A549 (cell line): ENCODE data around the gene DAGLB.

Experiments used
- CEBPB ChIP-seq, 2 experiments: fragments of >200 bp in 1 of 2; sonication (Bioruptor Twin) in 1 of 2; formaldehyde crosslinking in 1 of 2; IDR thresholded peaks; 2 replicates each; pipeline ENCODE4 v1.6.1; 2012 to 2016
- CHD4 ChIP-seq: fragments of 200-600 bp; sonication (generic); IDR thresholded peaks from 2 replicates; pipeline ENCODE4 v1.6.1; 2016; ENCODE audit warnings: antibody characterized with exemption, mild to moderate bottlenecking, borderline replicate concordance
- ESRRA ChIP-seq: fragments of 150-350 bp; IDR thresholded peaks from 2 replicates; pipeline ENCODE4 v1.6.1; 2014; ENCODE audit warnings: mild to moderate bottlenecking, low read length, borderline replicate concordance
- POLR2A ChIP-seq: IDR thresholded peaks from 2 replicates; pipeline ENCODE4 v1.6.1; 2012; ENCODE audit warnings: mild to moderate bottlenecking, low read length
- RARB ChIP-seq: fragments of 250-450 bp; sonication (Bioruptor Pico); IDR thresholded peaks from 2 replicates; pipeline ENCODE4 v1.8.0; 2021; ENCODE audit warnings: mild to moderate bottlenecking, moderate library complexity
- RCOR1 ChIP-seq: fragments of 150-350 bp; IDR thresholded peaks from 2 replicates; pipeline ENCODE4 v1.6.1; 2014; ENCODE audit warnings: antibody characterized with exemption, low read length, low read depth
- TF ChIP-seq, protein P1 (sequence below): fragments of >200 bp; sonication (Bioruptor Twin); formaldehyde crosslinking; IDR thresholded peaks from 3 replicates; pipeline ENCODE4 v1.5.1; 2016

DNA sequence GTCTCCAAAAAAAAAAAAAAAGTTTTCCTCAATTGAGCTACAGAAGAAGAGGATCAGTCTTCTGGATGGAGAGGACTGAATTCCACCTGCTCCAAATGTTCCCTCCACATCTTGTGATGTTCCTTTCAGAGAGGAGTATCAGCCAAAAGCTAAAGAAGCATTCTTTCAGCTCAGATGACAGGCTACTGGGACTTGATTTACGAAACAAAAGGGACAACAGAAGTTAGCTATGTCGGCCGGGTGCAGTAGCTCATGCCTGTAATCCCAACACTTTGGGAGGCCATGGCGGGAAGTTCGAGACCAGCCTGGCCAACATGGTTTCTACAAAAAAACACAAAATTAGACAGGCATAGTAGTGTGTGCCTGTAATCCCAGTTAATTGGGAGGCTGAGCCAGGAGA, 7.4 kb downstream of the DAGLB start:
- TF ChIP-seq RCOR1 (no peak), POLR2A (no peak), RARB (CRISPR knock-in tag) (no peak), CHD4 (no peak), CEBPB (IDR thresholded peaks at IDR 0.05) (no peak), ESRRA (no peak)
- TF ChIP-seq, protein P1, sequence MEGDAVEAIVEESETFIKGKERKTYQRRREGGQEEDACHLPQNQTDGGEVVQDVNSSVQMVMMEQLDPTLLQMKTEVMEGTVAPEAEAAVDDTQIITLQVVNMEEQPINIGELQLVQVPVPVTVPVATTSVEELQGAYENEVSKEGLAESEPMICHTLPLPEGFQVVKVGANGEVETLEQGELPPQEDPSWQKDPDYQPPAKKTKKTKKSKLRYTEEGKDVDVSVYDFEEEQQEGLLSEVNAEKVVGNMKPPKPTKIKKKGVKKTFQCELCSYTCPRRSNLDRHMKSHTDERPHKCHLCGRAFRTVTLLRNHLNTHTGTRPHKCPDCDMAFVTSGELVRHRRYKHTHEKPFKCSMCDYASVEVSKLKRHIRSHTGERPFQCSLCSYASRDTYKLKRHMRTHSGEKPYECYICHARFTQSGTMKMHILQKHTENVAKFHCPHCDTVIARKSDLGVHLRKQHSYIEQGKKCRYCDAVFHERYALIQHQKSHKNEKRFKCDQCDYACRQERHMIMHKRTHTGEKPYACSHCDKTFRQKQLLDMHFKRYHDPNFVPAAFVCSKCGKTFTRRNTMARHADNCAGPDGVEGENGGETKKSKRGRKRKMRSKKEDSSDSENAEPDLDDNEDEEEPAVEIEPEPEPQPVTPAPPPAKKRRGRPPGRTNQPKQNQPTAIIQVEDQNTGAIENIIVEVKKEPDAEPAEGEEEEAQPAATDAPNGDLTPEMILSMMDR, result no peak
